SIG-M5 treated with dmso at 0.1 percent for 504 hours (cell line): ENCODE measurements around the gene JADE2.
"Not testable (repeated sequence)": the region's sequence is repeated elsewhere in the genome, so short reads cannot be mapped to it uniquely, and the experiment has no call there.

ENCODE experiments used
- DNase-seq: peaks from one replicate; lab custom pipeline; 2025; ENCODE audit not compliant: unreplicated experiment; lab: John Stamatoyannopoulos, UW

JADE2 gene

GRCh38 chr5:134524826-134525682, at the start of gene JADE2:
Gene JADE2, plus strand, starts transcription at chr5:134525670. Its CDS starts 10,188 bp downstream, at chr5:134535858.
- peak; percentile 88 for DNase-seq

GRCh38 chr5:134477462-134478245, 47.8 kb upstream of the JADE2 start:
- DNase-seq: no peak

- DNase-seq: no peak
Observed at GRCh38 chr5:134479839-134480238, 45.6 kb upstream of the JADE2 start.

GRCh38 chr5:134489227-134489944, 36.1 kb upstream of the JADE2 start:
- DNase-seq: no peak

GRCh38 chr5:134490255-134490924, 35.1 kb upstream of the JADE2 start:
- no peak for DNase-seq

GRCh38 chr5:134490925-134491271, 34.6 kb upstream of the JADE2 start:
- DNase-seq: no peak

- DNase-seq: no peak
Observed at GRCh38 chr5:134491841-134492442, 33.5 kb upstream of the JADE2 start.

GRCh38 chr5:134492568-134492967, 32.9 kb upstream of the JADE2 start:
- no peak for DNase-seq

GRCh38 chr5:134493461-134494055, 31.9 kb upstream of the JADE2 start:
- no peak for DNase-seq

GRCh38 chr5:134494780-134495179, 30.7 kb upstream of the JADE2 start:
- peak; percentile 22 for DNase-seq

- not testable (repeated sequence) for DNase-seq
Observed at GRCh38 chr5:134499905-134500304, 25.6 kb upstream of the JADE2 start.

GRCh38 chr5:134500699-134501430, 24.6 kb upstream of the JADE2 start:
- no peak for DNase-seq

- no peak for DNase-seq
Observed at GRCh38 chr5:134502259-134502658, 23.2 kb upstream of the JADE2 start.

- DNase-seq: peak; percentile 90
Observed at GRCh38 chr5:134503088-134503936, 22.2 kb upstream of the JADE2 start.

- no peak for DNase-seq
Observed at GRCh38 chr5:134503937-134504437, 21.5 kb upstream of the JADE2 start.

- no peak for DNase-seq
Observed at GRCh38 chr5:134504629-134505300, 20.7 kb upstream of the JADE2 start.

GRCh38 chr5:134506054-134507039, 19.1 kb upstream of the JADE2 start:
- DNase-seq: peak; percentile 61
